HUDEP-2 (cell line): ENCODE results near the gene LINGO3.

ENCODE experiments used
- DNase-seq, 76 experiments: peaks; one replicate each; lab custom pipeline; 2025; ENCODE audit not compliant: unreplicated experiment in 76 of 76; lab: John Stamatoyannopoulos, UW

LINGO3 gene

GRCh38 chr19:2328401-2329148 is 20.6 kb upstream of the LINGO3 start, which contains the start of the genes LSM7 and SPPL2B:
LSM7 (minus strand) TSS chr19:2328586; CDS start chr19:2328566, 20 bp downstream.
SPPL2B (plus strand) TSS chr19:2328684; CDS start chr19:2328710, 26 bp downstream.
- peak in 71 of 76 experiments; percentile 46 to 94 (median 87) for DNase-seq

- peak in 39 of 76 experiments; percentile 14 to 79 (median 46) for DNase-seq
Measured at GRCh38 chr19:2327773-2328400, 19.9 kb upstream of the LINGO3 start.

GRCh38 chr19:2326699-2327360 is 18.9 kb upstream of the LINGO3 start:
- DNase-seq, result no peak

- DNase-seq, result no peak
Measured at GRCh38 chr19:2325281-2326046, 17.5 kb upstream of the LINGO3 start.

- no peak for DNase-seq
Measured at GRCh38 chr19:2324220-2324948, 16.4 kb upstream of the LINGO3 start.

- DNase-seq, result no peak
Measured at GRCh38 chr19:2323707-2324106, 15.8 kb upstream of the LINGO3 start.

GRCh38 chr19:2321565-2322283 is 13.8 kb upstream of the LINGO3 start:
- no peak for DNase-seq

GRCh38 chr19:2320939-2321338 is 13.0 kb upstream of the LINGO3 start:
- no peak for DNase-seq

- DNase-seq, result no peak
Measured at GRCh38 chr19:2320049-2320448, 12.1 kb upstream of the LINGO3 start.

GRCh38 chr19:2319551-2319950 is 11.6 kb upstream of the LINGO3 start:
- DNase-seq, result no peak

GRCh38 chr19:2318923-2319322 is 11.0 kb upstream of the LINGO3 start:
- no peak for DNase-seq

GRCh38 chr19:2317756-2318155 is 9.8 kb upstream of the LINGO3 start:
- no peak for DNase-seq

GRCh38 chr19:2317300-2317699 is 9.3 kb upstream of the LINGO3 start:
- DNase-seq, result no peak

- DNase-seq, result peak in 46 of 76 experiments; percentile 4 to 74 (median 50)
Measured at GRCh38 chr19:2315818-2316353, 7.9 kb upstream of the LINGO3 start.

- DNase-seq, result no peak
Measured at GRCh38 chr19:2315121-2315817, 7.3 kb upstream of the LINGO3 start.

- DNase-seq, result no peak
Measured at GRCh38 chr19:2312820-2313501, 5.0 kb upstream of the LINGO3 start.

GRCh38 chr19:2311093-2311492 is 3.1 kb upstream of the LINGO3 start:
- no peak for DNase-seq

GRCh38 chr19:2309734-2310362 is 1.9 kb upstream of the LINGO3 start:
- DNase-seq, result no peak
